HCT116 (cell line): ENCODE measurements around the gene PPM1M. TPM values are rescaled to one million over a fixed set of nuclear protein-coding genes. Genes with fewer than 3 reads are reported as not detected.

Experiments
- ATAC-seq: fragments of 200-7000 bp; cut with Tn5 transposase; 2 replicates; pipeline ENCODE4 v1.9.1; 2020; ENCODE audit warnings: mild to moderate bottlenecking, moderate library complexity
- BruUV-seq: library from RNA; stranded (reverse); fragments of 400-500 nt; replicated peaks from 2 replicates; lab custom pipeline; 2021; lab: Mats Ljungman, UMichigan
- CTCF ChIA-PET: fragments of 300-600 bp; sonication (Branson Sonifier 250); formaldehyde crosslinking; loops from one replicate; lab custom pipeline; 2021; ENCODE audit warnings: antibody characterized with exemption; lab: Charles Lee
- POLR2A ChIA-PET: fragments of 300-600, 350-600 bp; sonication (Branson Sonifier 250); formaldehyde crosslinking; loops from one replicate; lab custom pipeline; 2021; ENCODE audit warnings: antibody characterized with exemption; lab: Charles Lee
- RAD21 ChIA-PET, 2 experiments: fragments of 300-600 bp; sonication (Branson Sonifier 250); formaldehyde crosslinking; loops; one replicate each; lab custom pipeline; 2023; ENCODE audit warnings: low total read pairs in 2 of 2; ENCODE audit not compliant: uncharacterized antibody in 2 of 2, unreplicated experiment in 2 of 2, low non-redundant PET in 1 of 2; lab: Charles Lee
- DNase-seq: peaks from one replicate; pipeline ENCODE4 v3.0.0-alpha.2; 2010; ENCODE audit warnings: low read depth, low spot score
- H2AFZ ChIP-seq: fragments of 200-600 bp; shearing (Covaris generic), sonication (generic); 2 replicates; pipeline ENCODE4 v1.6.1; 2017; ENCODE audit warnings: low read depth, mixed run types, mixed read lengths, antibody characterized with exemption, low read length; ENCODE audit not compliant: poor library complexity, severe bottlenecking
- H3K27ac ChIP-seq: 2 replicates; pipeline ENCODE4 v1.5.1; 2012; ENCODE audit warnings: low read depth, low read length
- H3K27me3 ChIP-seq: fragments of 200-600 bp; sonication (generic); 2 replicates; pipeline ENCODE4 v1.6.1; 2016; ENCODE audit warnings: mixed run types, low read length, mixed read lengths; ENCODE audit not compliant: insufficient read depth
- H3K36me3 ChIP-seq, 2 experiments: fragments of 200-500 bp in 1 of 2; fragments of 200-600 bp in 1 of 2; sonication (Bioruptor generic) in 1 of 2; sonication (generic) in 1 of 2; 2 replicates each; pipeline versions ENCODE4 v1.5.1 to v1.6.1; 2014 to 2016; ENCODE audit warnings: low read length in 2 of 2, inconsistent platforms in 1 of 2, mixed read lengths in 1 of 2, mixed run types in 1 of 2; ENCODE audit not compliant: insufficient read depth in 2 of 2, control insufficient read depth in 1 of 2
- H3K4me1 ChIP-seq, 2 experiments: fragments of 200-600 bp in 1 of 2; sonication (generic) in 1 of 2; 2 replicates each; pipeline versions ENCODE4 v1.5.1 to v1.6.1; 2012 to 2017; ENCODE audit warnings: low read length in 2 of 2, inconsistent platforms in 1 of 2, mild to moderate bottlenecking in 1 of 2, mixed read lengths in 1 of 2, mixed run types in 1 of 2, moderate library complexity in 1 of 2; ENCODE audit not compliant: insufficient read depth in 2 of 2, control insufficient read depth in 1 of 2
- H3K4me2 ChIP-seq: fragments of 200-600 bp; sonication (generic); 2 replicates; pipeline ENCODE4 v1.6.1; 2017; ENCODE audit warnings: mixed run types, low read length, mixed read lengths
- H3K4me3 ChIP-seq, 2 experiments: fragments of 200-600 bp in 1 of 2; sonication (generic) in 1 of 2; replicated peaks in 1 of 2; 2 replicates each; pipeline ENCODE4 v1.5.1; 2011 to 2016; ENCODE audit warnings: low read length in 2 of 2, control low read depth in 1 of 2, low read depth in 1 of 2, mild to moderate bottlenecking in 1 of 2, mixed read lengths in 1 of 2, mixed run types in 1 of 2
- H3K79me2 ChIP-seq: fragments of 200-600 bp; sonication (generic); 2 replicates; pipeline ENCODE4 v1.6.1; 2017; ENCODE audit warnings: mild to moderate bottlenecking, mixed run types, low read length, moderate library complexity, mixed read lengths; ENCODE audit not compliant: insufficient read depth
- H3K9ac ChIP-seq: fragments of 200-600 bp; sonication (generic); 2 replicates; pipeline ENCODE4 v1.6.1; 2016; ENCODE audit warnings: low read length, mixed read lengths
- H3K9me2 ChIP-seq: fragments of 200-600 bp; sonication (generic), shearing (Covaris generic); 2 replicates; pipeline ENCODE4 v1.6.1; 2017; ENCODE audit warnings: mixed run types, mild to moderate bottlenecking, moderate library complexity; ENCODE audit not compliant: insufficient read depth
- H3K9me3 ChIP-seq, 2 experiments: fragments of 200-500 bp in 1 of 2; fragments of 200-600 bp in 1 of 2; sonication (Bioruptor generic) in 1 of 2; sonication (generic) in 1 of 2; 2 replicates each; pipeline ENCODE4 v1.6.1; 2014 to 2017; ENCODE audit warnings: low read length in 2 of 2, mixed read lengths in 2 of 2, inconsistent platforms in 1 of 2, low read depth in 1 of 2, mild to moderate bottlenecking in 1 of 2, mixed run types in 1 of 2, moderate library complexity in 1 of 2; ENCODE audit not compliant: control insufficient read depth in 1 of 2, insufficient read depth in 1 of 2
- H4K20me1 ChIP-seq: fragments of 200-600 bp; sonication (generic), shearing (Covaris generic); 2 replicates; pipeline ENCODE4 v1.6.1; 2017; ENCODE audit warnings: mixed run types, mild to moderate bottlenecking, moderate library complexity; ENCODE audit not compliant: insufficient read depth
- ATF3 ChIP-seq: IDR thresholded peaks from 2 replicates; pipeline ENCODE4 v1.6.1; 2012
- CBX3 ChIP-seq: IDR thresholded peaks from 2 replicates; pipeline ENCODE4 v1.6.1; 2012; ENCODE audit warnings: low read depth
- CEBPB ChIP-seq: IDR thresholded peaks from 2 replicates; pipeline ENCODE4 v1.6.1; 2012; ENCODE audit warnings: low read depth
- EGR1 ChIP-seq: IDR thresholded peaks from 2 replicates; pipeline ENCODE4 v1.6.1; 2012; ENCODE audit warnings: low read depth
- ELF1 ChIP-seq: IDR thresholded peaks from 2 replicates; pipeline ENCODE4 v1.6.1; 2012; ENCODE audit warnings: low read depth, borderline replicate concordance
- EZH2 ChIP-seq: fragments of 200-600 bp; sonication (generic); IDR thresholded peaks from 2 replicates; pipeline ENCODE4 v1.6.1; 2017; ENCODE audit warnings: antibody characterized with exemption, mixed run types
- EZH2phosphoT487 ChIP-seq: fragments of 200-600 bp; IDR thresholded peaks from 2 replicates; pipeline ENCODE4 v1.6.1; 2018; ENCODE audit warnings: antibody characterized with exemption, borderline replicate concordance
- FOSL1 ChIP-seq: IDR thresholded peaks from 2 replicates; pipeline ENCODE4 v1.6.1; 2012; ENCODE audit warnings: low read depth
- JUND ChIP-seq: IDR thresholded peaks from 2 replicates; pipeline ENCODE4 v1.6.1; 2012
- POLR2A ChIP-seq: IDR thresholded peaks from 2 replicates; pipeline ENCODE4 v1.7.0; 2011; ENCODE audit warnings: borderline replicate concordance; ENCODE audit not compliant: insufficient read depth, insufficient read length; ENCODE audit errors: extremely low read depth
- POLR2AphosphoS5 ChIP-seq: IDR thresholded peaks from 2 replicates; pipeline ENCODE4 v1.6.1; 2011; ENCODE audit warnings: mild to moderate bottlenecking, low read depth, low read length, moderate library complexity
- RAD21 ChIP-seq: IDR thresholded peaks from 2 replicates; pipeline ENCODE4 v1.6.1; 2012; ENCODE audit warnings: low read depth, mild to moderate bottlenecking
- SP1 ChIP-seq: IDR thresholded peaks from 2 replicates; pipeline ENCODE4 v1.6.1; 2012; ENCODE audit warnings: low read depth
- SRF ChIP-seq: IDR thresholded peaks from 2 replicates; pipeline ENCODE4 v1.6.1; 2012; ENCODE audit warnings: low read depth
- ZFX ChIP-seq: fragments of 450-650 bp; IDR thresholded peaks from 2 replicates; pipeline ENCODE4 v1.6.1; 2017
- ZNF274 ChIP-seq: fragments of 200-500 bp; sonication (Bioruptor generic); IDR thresholded peaks from 2 replicates; pipeline ENCODE4 v1.6.1; 2014; ENCODE audit warnings: mild to moderate bottlenecking, low read depth, low read length, inconsistent platforms
- intact Hi-C: fragments of 100-400 bp; cut with micrococcal nuclease; formaldehyde crosslinking; loops from 2 replicates; pipeline ENCODE4 v1.10.0; 2022
- total RNA-seq: library from RNA; stranded (reverse); gene quantifications from one replicate; pipeline ENCODE4 v1.2.1, GENCODE V29; 2021; ENCODE audit not compliant: unreplicated experiment
- TF ChIP-seq, protein P1 (sequence below), 3 experiments: fragments of 200-600 bp in 1 of 3; sonication (generic) in 1 of 3; IDR thresholded peaks in 2 of 3; conservative IDR thresholded peaks in 1 of 3; 2 replicates each; pipeline ENCODE4 v1.5.1; 2012 to 2017; ENCODE audit warnings: low read depth in 2 of 3, low read length in 2 of 3, antibody characterized with exemption in 1 of 3, borderline replicate concordance in 1 of 3, control low read depth in 1 of 3, mild to moderate bottlenecking in 1 of 3, mixed read lengths in 1 of 3, mixed run types in 1 of 3, moderate library complexity in 1 of 3; ENCODE audit not compliant: insufficient read depth in 1 of 3
- TF ChIP-seq, protein P2 (sequence below): IDR thresholded peaks from 2 replicates; pipeline ENCODE4 v1.6.1; 2012
- TF ChIP-seq, protein P3 (sequence below): IDR thresholded peaks from 2 replicates; pipeline ENCODE4 v1.6.1; 2012; ENCODE audit warnings: low read depth

PPM1M gene
- total RNA-seq, 1 experiment from 2014 or later = 16.6 TPM

- TF ChIP-seq ATF3 (no peak), SP1 (no peak), POLR2A (no peak), EZH2 (no peak)
- TF ChIP-seq, all 23 proteins: peak for 0
These were observed 1.3 kb downstream of the PPM1M start (continued) for GRCh38 chr3:52246728-52247408.

- no TSS peak for BruUV-seq
These were observed 2.0 kb downstream of the PPM1M start for GRCh38 chr3:52247409-52248164.

More at GRCh38 chr3:52247409-52248164, 2.0 kb downstream of the PPM1M start:
- H3K27ac ChIP-seq = no peak overlapping the region
- DNase-seq = no peak
- H3K4me3 ChIP-seq = no peak overlapping the region
- RAD21 ChIA-PET = no interaction called here
- no peak for TF ChIP-seq FOSL1
- no peak for TF ChIP-seq SP1
- TF ChIP-seq CBX3 = no peak
- no peak for TF ChIP-seq CEBPB
- no peak for TF ChIP-seq ZNF274
- no peak for TF ChIP-seq ELF1
- no peak for TF ChIP-seq RAD21
- TF ChIP-seq JUND = no peak
- TF ChIP-seq, protein P1, sequence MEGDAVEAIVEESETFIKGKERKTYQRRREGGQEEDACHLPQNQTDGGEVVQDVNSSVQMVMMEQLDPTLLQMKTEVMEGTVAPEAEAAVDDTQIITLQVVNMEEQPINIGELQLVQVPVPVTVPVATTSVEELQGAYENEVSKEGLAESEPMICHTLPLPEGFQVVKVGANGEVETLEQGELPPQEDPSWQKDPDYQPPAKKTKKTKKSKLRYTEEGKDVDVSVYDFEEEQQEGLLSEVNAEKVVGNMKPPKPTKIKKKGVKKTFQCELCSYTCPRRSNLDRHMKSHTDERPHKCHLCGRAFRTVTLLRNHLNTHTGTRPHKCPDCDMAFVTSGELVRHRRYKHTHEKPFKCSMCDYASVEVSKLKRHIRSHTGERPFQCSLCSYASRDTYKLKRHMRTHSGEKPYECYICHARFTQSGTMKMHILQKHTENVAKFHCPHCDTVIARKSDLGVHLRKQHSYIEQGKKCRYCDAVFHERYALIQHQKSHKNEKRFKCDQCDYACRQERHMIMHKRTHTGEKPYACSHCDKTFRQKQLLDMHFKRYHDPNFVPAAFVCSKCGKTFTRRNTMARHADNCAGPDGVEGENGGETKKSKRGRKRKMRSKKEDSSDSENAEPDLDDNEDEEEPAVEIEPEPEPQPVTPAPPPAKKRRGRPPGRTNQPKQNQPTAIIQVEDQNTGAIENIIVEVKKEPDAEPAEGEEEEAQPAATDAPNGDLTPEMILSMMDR (IDR thresholded peaks at IDR 0.05 in 2 of 3, conservative IDR thresholded peaks at IDR 0.05 in 1 of 3; ENCODE audit: borderline replicate concordance in 1 of 3, insufficient read depth in 1 of 3, low read depth in 2 of 3, low read length in 2 of 3) = no peak
- TF ChIP-seq EZH2phosphoT487 = no peak
- TF ChIP-seq EZH2 = no peak
- no peak for TF ChIP-seq SRF
- no peak for TF ChIP-seq ATF3
- TF ChIP-seq, protein P2, sequence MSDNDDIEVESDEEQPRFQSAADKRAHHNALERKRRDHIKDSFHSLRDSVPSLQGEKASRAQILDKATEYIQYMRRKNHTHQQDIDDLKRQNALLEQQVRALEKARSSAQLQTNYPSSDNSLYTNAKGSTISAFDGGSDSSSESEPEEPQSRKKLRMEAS = no peak
- TF ChIP-seq EGR1 = no peak
- TF ChIP-seq, protein P3, sequence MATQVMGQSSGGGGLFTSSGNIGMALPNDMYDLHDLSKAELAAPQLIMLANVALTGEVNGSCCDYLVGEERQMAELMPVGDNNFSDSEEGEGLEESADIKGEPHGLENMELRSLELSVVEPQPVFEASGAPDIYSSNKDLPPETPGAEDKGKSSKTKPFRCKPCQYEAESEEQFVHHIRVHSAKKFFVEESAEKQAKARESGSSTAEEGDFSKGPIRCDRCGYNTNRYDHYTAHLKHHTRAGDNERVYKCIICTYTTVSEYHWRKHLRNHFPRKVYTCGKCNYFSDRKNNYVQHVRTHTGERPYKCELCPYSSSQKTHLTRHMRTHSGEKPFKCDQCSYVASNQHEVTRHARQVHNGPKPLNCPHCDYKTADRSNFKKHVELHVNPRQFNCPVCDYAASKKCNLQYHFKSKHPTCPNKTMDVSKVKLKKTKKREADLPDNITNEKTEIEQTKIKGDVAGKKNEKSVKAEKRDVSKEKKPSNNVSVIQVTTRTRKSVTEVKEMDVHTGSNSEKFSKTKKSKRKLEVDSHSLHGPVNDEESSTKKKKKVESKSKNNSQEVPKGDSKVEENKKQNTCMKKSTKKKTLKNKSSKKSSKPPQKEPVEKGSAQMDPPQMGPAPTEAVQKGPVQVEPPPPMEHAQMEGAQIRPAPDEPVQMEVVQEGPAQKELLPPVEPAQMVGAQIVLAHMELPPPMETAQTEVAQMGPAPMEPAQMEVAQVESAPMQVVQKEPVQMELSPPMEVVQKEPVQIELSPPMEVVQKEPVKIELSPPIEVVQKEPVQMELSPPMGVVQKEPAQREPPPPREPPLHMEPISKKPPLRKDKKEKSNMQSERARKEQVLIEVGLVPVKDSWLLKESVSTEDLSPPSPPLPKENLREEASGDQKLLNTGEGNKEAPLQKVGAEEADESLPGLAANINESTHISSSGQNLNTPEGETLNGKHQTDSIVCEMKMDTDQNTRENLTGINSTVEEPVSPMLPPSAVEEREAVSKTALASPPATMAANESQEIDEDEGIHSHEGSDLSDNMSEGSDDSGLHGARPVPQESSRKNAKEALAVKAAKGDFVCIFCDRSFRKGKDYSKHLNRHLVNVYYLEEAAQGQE = no peak
- no peak for TF ChIP-seq POLR2A
- TF ChIP-seq ZFX = no peak
- TF ChIP-seq POLR2AphosphoS5 = no peak
- no peak overlapping the region for H3K9ac ChIP-seq
- no peaks in the 10 kb centered on the region for H3K27me3 ChIP-seq
- POLR2A ChIA-PET = no interaction called here
- no peak for ATAC-seq
- peaks cover 2 to 17% of the 10 kb centered on the region in 2 experiments; a peak in 3 of 4 replicates for H3K36me3 ChIP-seq
- H4K20me1 ChIP-seq = no peaks in the 10 kb centered on the region
- no peaks in the 10 kb centered on the region for H3K9me2 ChIP-seq
- H3K4me2 ChIP-seq = no peak overlapping the region
- no peaks in the 10 kb centered on the region for H3K79me2 ChIP-seq
- H3K9me3 ChIP-seq = peaks cover 0 to 4% of the 10 kb centered on the region in 2 experiments; a peak in 1 of 4 replicates
- peaks cover 20 to 33% of the 10 kb centered on the region in 2 experiments; a peak in 3 of 4 replicates for H3K4me1 ChIP-seq
- CTCF ChIA-PET = interaction anchor here (1.2 kb wide), 1 partner anchor 13 kb away, joined by 3 read pairs; no protein-coding TSS in a partner anchor
- no peak overlapping the region for H2AFZ ChIP-seq
- intact Hi-C loops = no loop called here
